GM12874 (cell line): ENCODE measurements around the gene DGKD.

ENCODE experiments used
- CTCF ChIP-seq: IDR thresholded peaks from 2 replicates; pipeline ENCODE4 v1.5.1; 2011; ENCODE audit warnings: low read depth, mild to moderate bottlenecking, control low read depth, low read length, moderate library complexity; ENCODE audit not compliant: insufficient read depth

DGKD gene

DNA sequence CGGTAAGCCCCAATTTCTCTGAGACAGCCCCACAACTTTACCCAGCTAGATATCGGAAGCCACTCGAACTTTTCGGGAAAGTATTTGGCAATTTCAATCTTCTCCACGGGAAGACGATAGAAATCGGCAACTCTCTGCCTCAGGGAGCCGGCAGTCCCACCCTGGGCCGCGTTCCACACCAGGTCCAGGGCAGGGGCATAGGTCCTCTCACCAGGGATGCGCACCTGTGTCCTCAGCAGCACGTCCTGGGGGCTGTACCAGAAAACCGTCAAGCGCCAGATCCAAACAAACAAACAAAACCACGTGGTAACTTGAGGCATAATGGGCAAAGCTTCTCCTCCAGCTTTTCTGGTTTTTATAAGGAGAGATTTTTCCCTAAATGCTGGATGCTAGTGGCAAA is 131.4 kb downstream of the DGKD start:
- TF ChIP-seq CTCF, result no peak

- no peak for TF ChIP-seq CTCF
Observed at GRCh38 chr2:233486357-233486756, 132.1 kb downstream of the DGKD start.

DNA sequence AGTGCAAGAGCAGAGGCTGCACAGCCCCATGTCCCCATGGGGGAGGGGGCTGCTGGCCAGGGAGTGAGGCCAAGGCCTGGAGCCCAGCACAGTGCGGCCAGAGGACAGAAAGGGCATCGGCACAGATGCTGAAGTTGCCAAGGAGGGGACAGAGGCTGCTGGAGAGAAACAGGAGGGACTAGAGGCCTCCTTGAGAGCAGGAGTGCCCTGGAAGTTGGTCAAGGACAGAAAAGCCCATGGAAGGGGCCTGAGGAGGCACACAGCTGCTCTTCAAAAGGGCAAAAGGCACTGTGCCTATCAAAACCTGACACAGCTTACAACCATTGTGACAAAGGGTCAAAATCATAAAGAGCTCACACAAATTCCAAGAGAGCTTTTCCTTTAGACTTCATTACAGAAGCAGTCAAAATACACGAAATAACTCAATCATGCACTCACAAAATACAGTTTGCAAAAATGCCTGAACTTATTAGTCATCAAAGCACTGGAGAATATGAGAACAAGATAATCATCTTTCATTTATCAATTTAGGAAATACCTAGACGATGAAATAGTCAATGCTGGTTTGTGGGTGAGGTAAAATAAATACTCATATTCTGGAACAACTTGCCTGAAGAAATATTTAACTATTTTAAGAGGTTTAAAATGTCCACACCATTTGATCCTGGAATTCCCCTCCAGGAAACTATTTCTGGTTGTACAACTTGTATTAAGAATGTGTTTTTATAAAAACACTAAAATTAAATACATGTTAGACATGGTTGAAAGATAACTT is 132.7 kb downstream of the DGKD start:
- no peak for TF ChIP-seq CTCF

- no peak for TF ChIP-seq CTCF
Observed at GRCh38 chr2:233487748-233488345, 133.6 kb downstream of the DGKD start.

DNA sequence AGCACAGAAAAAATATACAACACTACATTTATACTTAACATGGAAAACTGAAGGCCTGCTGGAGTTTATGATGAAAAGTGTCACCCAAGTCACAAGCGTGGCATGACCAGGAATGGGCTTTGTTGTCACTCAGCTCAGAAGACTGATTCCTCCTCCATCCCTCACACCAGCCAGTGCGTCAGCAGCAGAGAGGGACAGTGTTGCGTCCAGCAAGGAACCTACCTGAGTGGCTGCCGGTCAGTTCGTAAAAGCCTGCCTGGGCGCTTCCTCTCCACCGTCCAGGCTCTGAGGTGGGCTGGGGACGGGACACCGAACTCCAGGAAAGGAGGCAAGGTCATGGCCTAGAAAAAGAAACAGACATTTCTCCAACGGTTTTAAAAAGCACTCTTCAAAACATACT is 134.8 kb downstream of the DGKD start:
- no peak for TF ChIP-seq CTCF

DNA sequence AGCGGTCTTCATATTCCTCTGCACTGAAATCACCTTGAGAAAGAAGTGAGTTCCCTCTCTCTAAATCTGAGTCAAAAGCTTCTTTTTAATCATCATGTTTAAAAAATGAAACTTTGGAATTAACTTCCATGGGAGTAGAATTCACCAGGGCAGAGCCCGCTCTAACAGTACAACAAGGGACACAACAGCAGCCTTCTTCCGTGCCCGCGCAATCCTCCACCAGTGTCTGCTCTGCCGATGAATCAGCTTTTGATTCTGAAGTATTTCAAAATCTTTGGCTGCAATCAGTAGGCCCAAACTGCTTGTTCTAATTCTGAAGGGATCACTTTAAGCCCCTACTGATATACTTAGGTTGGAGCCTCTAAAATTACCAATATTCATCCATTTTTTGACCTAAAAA is 135.4 kb downstream of the DGKD start:
- TF ChIP-seq CTCF, result no peak

- TF ChIP-seq CTCF, result no peak
Observed at GRCh38 chr2:233490831-233491230, 136.5 kb downstream of the DGKD start.
